ENCODE results near the gene MBNL2.

The MBNL2 gene

GRCh38 chr13:97233499-97233898 lies 11.4 kb downstream of the MBNL2 start:
- no peak for DNase-seq (ENCODE audit: low read depth in 1 of 2, low spot score in 1 of 2)

DNA sequence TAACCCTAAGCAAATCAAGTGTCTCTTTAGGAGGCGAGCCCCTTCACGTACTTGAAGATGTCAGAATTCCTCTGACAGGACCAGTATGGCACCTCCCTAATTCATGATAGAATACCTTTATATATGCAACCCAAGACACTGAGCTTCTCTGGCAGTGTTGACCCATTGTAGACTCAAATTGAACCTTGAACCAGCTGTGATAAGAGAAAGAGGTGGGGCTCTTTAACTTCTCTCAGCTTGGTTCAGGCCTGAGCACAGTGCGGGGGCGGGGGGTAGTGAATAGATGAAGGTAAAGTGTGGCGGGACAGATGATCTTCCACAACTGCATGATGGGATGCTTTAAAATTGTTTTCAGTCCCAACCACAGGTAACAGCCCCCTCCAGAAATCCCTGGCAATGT lies 12.1 kb downstream of the MBNL2 start:
- no peak for DNase-seq (ENCODE audit: low read depth in 1 of 2, low spot score in 1 of 2)

DNA sequence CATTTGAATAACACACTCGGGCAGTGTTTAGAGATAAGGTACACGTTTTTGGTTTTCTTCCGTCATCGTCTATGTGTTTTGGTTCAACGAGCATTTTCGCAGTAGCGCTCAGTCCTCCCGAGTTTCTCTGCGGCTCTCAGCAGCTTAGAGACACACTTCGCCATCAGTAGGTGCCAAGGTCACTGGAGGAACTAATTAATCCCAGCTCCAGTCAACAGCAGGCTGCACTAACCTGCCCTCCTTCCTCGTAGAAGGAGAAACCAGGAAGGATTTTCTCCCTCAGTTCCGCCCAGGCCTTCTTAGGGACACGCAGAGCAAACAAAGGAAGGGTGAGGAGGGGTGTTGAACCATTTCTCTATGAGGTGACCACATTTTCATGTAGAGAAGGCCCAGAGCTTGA lies 12.6 kb downstream of the MBNL2 start:
- DNase-seq (ENCODE audit: low read depth in 1 of 2, low spot score in 1 of 2), result no peak

DNA sequence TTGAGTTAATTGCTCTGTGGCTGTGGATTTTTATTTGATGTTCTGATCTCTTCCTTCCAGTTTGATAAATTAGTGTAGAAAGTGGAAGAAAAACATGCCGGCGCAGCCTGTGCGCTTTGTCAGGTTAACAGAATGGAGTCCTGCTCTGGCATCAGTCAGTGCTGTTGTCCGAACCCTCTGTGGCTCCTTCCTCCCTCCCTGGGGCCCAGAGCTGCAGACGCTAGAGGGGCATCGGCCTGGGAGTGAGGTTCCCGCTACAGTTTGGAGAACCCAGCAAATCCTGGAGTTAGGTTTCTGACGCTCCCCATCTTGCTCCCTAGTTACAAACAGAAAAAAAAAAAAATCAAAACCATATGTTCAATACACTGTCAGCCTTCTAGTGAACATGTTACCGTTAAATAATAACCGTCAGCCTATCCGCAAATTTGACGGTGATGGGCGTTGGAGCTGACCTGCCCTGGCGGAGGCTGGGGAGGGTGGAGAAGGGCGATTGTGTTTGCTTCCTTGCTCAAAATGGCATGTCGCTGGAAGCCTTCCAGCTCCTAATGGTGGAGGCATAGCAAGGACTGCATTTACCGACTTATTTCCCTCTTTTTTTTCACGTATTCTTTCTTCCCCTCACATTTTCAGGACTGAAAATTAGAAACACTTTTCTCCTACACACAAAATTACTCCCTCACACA lies 13.6 kb downstream of the MBNL2 start:
- no peak for DNase-seq (ENCODE audit: low read depth in 1 of 2, low spot score in 1 of 2)

DNA sequence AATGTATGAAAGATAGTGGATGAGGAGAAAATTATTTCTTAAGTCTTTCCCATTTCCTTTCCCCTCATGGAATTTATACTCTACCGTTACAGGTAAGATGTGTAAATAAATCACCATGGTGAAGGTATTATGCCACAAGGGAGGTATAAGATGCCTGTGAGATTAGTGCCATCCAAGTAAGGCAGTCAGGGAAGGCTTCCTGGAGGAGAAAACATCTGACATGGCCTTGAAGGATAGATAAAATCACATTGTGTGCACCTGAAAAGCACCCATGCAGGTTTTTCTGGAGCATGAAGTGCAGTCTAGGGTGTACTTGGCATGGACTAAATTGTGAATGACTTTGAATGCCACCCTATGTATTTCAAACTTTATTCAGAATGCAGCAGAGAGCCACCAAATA lies 15.3 kb downstream of the MBNL2 start:
- no peak for DNase-seq (ENCODE audit: low read depth in 1 of 2, low spot score in 1 of 2)

GRCh38 chr13:97238432-97238831 lies 16.3 kb downstream of the MBNL2 start:
- DNase-seq (ENCODE audit: low read depth in 1 of 2, low spot score in 1 of 2), result no peak

GRCh38 chr13:97238883-97239282 lies 16.8 kb downstream of the MBNL2 start:
- no peak for DNase-seq (ENCODE audit: low read depth in 1 of 2, low spot score in 1 of 2)

DNA sequence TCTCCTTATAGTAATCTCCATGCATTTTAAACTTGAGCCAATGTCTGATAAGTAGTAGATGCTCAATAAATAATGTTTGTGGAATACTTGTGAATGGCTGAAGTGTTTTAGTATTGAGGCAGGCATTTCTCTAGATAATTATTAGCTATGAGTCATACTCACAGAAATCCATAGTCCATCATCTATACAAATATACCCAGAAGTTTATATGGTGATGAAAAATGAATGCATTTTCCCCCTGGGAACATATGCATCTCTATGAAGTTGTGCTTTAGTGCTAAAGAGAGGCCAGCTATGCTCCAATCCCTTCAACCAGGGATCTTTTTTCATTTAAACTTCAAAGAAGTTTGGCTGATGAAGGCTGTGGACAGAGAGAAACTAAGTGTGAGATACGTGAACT lies 17.2 kb downstream of the MBNL2 start:
- no peak for DNase-seq (ENCODE audit: low read depth in 1 of 2, low spot score in 1 of 2)

DNA sequence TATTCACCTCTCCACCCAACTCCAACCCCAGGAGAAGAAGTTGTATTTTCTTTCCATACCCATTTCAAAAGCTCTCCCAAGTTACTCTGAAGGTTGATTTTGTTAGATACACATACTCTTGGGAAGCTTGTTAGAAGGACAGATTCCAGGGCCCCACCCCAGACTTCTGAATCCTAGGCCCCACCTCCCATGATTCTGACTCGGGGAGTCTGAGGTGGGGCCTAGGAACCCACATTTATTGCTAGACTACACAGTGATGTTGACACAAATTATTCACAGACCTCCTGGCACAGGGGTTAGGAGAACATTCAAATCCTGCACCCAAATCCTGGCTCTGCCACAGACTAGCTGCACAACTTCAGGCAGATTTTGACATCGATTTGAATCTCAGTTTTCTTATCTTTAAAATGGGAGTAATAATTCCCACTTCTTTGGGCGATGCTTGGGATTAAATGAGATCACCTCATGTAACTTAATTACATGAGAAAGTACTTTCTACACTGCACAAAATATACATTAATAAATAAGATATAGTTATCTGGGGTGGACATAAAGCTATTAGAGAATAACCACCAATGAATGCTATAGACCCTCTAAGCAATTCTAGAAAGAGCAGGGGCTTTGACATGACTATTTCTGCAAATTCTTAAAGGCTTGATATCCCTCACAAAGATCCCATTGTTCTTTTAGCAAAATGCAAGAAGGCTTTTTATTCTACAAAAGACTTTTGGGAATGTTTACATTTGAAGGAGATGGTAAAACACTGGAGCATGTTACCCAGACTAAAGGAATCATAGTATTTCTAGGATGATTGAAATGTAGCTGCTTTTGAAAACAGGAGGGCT lies 18.0 kb downstream of the MBNL2 start:
- no peak for DNase-seq (ENCODE audit: low read depth in 1 of 2, low spot score in 1 of 2)

DNA sequence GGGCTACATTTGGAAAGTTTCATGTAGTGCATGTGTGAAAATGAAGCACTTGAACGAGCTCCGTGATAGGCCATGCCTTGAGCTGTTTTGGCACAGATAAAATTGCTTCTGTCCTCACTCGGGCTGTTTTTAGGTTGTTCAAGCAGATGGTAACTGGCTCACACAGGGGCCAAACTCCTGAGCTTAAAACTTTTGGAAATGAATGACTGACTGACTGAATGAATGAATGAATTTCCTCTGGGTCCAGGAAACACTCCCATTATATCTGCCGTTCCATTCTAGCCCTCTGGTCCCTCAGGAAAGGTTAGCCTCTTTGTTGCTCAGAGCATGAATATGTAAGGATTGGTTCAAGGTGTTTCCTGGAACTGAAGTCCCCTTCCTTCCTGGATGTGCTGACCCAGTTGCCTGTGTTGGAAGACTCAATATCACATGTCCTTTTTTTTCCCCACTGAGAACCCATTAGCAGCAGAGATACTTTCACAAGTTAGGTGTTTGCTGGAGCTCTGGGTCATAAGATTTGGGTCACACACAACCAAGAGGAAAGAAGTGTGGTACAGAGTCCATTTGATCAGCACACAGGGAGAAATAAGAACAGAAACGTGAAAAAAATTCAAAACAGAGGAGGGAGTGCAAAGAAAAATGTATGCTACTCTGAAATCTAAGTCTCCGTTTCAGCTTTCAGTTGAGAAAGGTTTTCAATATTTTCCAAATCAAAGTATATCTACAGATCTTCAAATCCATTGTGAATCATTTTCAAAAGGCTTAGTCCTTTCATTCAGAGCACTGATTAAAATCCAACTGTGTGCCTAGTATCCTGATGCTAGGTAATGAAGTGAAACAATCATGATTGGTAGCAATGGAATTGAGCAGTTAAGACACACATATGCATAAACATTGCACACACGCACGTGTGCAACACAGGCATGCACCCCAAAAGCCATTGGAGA lies 18.9 kb downstream of the MBNL2 start:
- no peak for DNase-seq (ENCODE audit: low read depth in 1 of 2, low spot score in 1 of 2)

DNA sequence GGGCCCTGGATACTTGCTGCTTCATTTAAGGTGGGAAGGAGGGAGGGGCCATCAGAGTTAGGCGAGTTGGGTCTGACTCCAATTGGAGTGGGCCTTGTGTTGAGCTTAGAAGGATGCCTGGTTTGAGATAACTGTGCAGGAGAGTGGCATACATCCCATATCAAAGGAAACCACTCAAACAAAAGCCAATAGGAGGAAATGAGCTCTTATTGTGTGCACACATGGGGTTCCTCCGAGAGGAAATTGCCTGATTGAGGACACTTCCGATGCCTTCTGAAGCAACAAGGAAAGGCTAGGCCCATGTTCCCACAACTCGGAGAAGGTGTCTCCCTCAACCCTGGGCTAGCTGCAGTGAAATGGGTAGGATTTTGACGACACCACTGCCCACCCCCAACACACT lies 19.6 kb downstream of the MBNL2 start:
- DNase-seq (ENCODE audit: low read depth in 1 of 2, low spot score in 1 of 2), result no peak

- no peak for DNase-seq (ENCODE audit: low read depth in 1 of 2, low spot score in 1 of 2)
Measured at GRCh38 chr13:97242755-97243497, 20.8 kb downstream of the MBNL2 start.

DNA sequence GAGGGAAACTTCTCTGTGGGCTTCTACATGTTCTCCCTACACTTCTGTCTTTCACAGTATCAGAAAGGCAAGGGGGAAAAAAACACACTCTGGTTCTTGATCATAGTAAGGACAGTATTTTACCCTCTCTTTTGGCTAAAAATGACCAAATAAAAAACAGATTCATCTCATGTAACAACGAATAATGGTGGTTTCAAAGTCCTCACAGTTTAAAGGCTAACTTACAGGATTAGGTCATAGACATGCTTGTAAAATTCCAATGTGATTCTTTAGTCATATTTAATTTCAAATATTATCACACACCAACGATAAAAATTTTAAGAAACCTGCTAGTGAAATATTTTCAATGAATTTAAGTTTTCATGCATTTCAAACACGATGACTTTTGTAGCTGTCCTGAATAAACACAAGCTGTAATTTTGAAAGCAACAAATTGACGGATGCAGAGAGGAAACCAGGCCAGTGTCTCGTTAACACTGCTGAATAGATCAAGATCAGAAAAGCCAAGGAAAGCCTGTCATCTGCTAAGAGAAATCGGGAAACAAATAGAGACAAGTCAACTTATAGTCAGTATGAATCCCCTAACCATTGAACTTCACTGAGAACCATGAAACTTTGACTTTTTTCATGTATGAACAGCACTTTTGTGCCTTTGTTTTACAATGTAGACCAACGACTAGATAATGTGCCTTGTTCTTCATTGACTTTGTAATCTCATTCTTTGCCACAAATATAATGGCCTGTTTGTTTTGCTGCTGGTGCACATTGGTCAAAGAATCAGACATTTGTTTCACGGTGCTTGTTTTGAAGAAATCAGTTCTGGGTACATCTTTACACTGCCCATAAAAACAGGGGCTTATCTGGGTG lies 22.0 kb downstream of the MBNL2 start:
- DNase-seq (ENCODE audit: low read depth in 1 of 2, low spot score in 1 of 2), result no peak

DNA sequence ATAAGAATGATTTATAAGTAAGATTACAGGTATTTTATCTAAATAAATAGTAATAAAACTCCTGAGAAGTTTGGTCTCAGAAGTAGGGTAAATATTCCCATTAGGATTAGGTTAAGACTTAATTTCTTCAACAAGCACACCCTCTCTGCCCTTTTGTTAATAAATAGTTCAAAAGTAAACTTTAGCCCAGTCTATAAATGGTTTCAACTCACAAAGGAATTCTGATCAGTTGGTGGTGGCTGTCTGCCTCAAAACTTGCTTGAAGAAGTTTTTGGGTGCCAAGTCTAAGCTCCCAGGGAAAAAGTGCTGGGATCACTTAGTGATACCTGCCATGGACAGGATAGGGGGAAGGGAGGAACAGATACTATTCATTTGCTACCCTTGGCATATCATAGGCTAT lies 22.9 kb downstream of the MBNL2 start:
- DNase-seq (ENCODE audit: low read depth in 1 of 2, low spot score in 1 of 2), result no peak

GRCh38 chr13:97246596-97247158 lies 24.5 kb downstream of the MBNL2 start:
- no peak for DNase-seq (ENCODE audit: low read depth in 1 of 2, low spot score in 1 of 2)

- DNase-seq (ENCODE audit: low read depth in 1 of 2, low spot score in 1 of 2), result no peak
Measured at GRCh38 chr13:97248243-97248642, 26.1 kb downstream of the MBNL2 start.

DNA sequence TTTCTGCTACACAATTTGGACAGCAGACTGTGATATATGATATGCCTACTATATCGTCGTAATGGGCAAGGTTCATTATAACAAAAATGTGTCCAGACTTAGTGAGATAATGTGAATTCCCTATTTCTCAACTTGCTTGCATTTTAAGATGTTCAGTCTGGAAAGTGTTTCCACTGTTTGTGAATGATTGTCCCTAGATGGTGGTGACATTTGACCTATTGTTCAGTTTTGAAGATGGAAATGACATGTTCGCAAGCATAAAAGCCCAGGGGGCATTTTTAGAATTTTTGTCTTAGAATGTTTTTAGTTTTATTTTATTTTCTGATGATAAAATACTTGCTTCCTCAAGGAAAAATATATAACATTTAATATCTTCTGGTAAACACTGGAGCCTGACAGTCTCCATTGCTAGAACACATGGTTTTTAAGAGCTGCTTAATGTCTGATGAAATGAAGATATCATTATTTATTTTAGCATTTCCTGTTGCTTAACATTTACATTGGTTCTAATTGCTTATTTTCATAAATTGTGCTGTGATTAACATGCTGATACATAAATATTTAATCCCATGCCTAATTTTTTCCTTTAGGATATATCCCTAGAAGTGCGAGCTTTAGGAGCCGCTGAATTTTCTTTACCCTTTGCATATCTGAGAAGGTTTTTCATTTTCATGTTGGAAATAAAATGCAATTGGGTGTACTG lies 27.1 kb downstream of the MBNL2 start:
- no peak for DNase-seq (ENCODE audit: low read depth in 1 of 2, low spot score in 1 of 2)

DNA sequence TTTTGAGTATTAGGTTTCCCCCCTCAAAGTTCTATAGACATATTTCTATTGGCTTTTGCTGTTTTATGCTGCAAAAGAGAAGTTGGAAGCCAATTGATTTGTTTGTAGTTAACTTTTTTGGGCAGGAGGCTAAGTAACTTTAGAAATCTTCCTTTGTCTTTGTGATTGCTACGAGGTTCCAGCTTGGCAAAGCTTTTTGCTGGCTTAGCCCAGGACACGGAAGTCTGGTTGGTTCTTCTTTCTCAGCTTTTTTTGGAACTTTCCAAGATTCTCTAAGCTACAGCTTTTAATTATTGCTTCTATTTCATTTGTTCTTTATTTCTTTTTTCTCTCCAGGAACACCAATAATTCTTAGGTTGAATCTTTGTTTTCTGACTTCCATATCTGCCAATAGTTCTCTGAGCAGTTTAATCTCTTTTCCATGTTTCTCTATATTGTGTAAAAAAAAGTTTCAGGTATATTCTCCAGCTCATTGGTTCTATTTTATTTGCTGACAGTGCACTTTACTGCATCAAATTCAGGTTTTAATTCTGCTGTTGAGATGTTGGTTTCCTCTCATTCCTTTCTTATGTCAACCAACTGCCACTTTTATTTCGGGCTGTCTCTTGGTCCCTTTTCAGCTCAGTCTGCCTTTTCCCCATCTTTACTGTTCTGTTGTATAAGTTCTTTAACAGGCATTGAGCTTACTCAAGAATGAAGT lies 27.8 kb downstream of the MBNL2 start:
- DNase-seq (ENCODE audit: low read depth in 1 of 2, low spot score in 1 of 2), result no peak
